ENCODE data around the gene CXXC5. TPM values are rescaled to one million over a fixed set of nuclear protein-coding genes. Genes with fewer than 3 reads are reported as not detected.

Gene CXXC5
- total RNA-seq, 1 experiment from 2014 or later = 57.2 TPM

DNA sequence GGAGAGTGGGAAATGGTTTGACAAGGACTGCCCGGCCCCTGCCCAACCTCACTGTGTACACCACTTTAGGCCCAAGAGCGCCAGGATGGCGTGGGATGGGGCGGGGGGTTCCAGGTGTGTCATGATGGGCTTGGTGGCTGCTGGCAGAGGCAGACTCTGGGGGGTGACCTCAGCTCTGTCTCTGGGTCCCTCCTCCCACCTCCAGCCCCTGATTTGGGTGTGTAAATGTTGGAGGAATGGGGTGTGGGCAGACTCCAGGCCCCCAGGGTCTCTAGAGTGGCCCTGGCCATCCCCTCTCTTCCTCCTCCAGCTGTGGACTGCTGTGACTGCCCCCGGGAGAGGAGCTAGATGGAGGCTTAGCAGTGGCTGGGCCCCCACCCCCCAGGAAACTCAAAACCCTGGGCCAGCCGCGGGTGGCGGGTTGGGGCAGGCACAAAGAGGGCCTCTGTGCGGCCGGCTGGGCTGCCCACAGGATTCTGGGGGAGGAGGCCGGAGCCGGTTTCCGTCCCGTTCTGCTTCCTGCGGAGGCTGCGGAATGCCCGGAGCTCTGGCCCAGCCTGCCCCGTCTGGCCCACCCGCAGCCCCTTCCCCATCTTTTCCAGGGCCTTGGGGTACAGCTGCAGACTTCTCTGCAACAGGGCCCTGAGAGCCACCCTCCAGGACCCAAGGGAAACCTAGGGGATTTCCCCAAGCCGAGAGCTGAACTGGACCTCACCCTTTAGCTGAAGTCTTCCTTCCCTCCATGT lies 23.1 kb downstream of the CXXC5 start:
- no TSS peak for BruUV-seq (replicated peaks)
- POLR2A ChIA-PET (ENCODE audit: low non-redundant PET) = no interaction called here

DNA sequence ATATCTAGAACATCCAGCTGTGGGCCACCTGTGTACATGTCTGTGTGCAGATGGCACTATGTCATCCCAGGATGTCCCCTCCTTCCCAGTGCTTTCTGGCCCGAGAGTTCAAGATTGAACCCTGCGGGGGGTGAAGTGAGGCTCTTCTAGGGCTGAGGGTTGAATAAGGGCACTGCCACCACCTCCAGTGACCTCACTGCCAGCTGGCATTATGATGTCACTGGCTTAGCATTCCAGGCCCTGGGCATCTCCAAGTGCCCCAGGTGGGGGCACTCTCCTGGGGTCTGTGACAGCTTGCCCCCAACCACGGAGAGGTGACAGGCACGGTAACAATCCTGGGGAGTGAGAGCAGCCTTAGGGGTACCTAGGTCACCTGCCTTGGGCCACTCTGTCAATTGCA lies 27.1 kb downstream of the CXXC5 start:
- no TSS peak for BruUV-seq (replicated peaks)

More for the DNA sequence above, 23.1 kb downstream of the CXXC5 start:
- no peak for DNase-seq (ENCODE audit: low spot score)
- no peaks in the 10 kb centered on the region for H3K27me3 ChIP-seq (replicated peaks; ENCODE audit: insufficient read depth, low read depth, low read length, poor library complexity)
- H3K27ac ChIP-seq (ENCODE audit: low read depth, low read length, poor library complexity, severe bottlenecking) = peak overlapping the region; percentile 59
- intact Hi-C loops (cut with micrococcal nuclease; ENCODE audit: unreplicated experiment) = no loop called here
- H3K9me3 ChIP-seq (ENCODE audit: low read depth, low read length, poor library complexity, severe bottlenecking) = no peaks in the 10 kb centered on the region
- H3K36me3 ChIP-seq (ENCODE audit: insufficient read depth, low read length, poor library complexity, severe bottlenecking) = no peaks in the 10 kb centered on the region
- CTCF ChIA-PET = no interaction called here
- peaks cover 42% of the 10 kb centered on the region for H3K4me1 ChIP-seq (ENCODE audit: insufficient read depth, low read length, poor library complexity, severe bottlenecking)
- TF ChIP-seq, protein P1, sequence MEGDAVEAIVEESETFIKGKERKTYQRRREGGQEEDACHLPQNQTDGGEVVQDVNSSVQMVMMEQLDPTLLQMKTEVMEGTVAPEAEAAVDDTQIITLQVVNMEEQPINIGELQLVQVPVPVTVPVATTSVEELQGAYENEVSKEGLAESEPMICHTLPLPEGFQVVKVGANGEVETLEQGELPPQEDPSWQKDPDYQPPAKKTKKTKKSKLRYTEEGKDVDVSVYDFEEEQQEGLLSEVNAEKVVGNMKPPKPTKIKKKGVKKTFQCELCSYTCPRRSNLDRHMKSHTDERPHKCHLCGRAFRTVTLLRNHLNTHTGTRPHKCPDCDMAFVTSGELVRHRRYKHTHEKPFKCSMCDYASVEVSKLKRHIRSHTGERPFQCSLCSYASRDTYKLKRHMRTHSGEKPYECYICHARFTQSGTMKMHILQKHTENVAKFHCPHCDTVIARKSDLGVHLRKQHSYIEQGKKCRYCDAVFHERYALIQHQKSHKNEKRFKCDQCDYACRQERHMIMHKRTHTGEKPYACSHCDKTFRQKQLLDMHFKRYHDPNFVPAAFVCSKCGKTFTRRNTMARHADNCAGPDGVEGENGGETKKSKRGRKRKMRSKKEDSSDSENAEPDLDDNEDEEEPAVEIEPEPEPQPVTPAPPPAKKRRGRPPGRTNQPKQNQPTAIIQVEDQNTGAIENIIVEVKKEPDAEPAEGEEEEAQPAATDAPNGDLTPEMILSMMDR (conservative IDR thresholded peaks at IDR 0.05; ENCODE audit: low read depth, low read length) = no peak
- no peak for TF ChIP-seq EZH2 (IDR thresholded peaks at IDR 0.05; ENCODE audit: borderline replicate concordance, low read depth, low read length, poor library complexity, severe bottlenecking)
- H3K4me3 ChIP-seq (ENCODE audit: low read depth, low read length, poor library complexity, severe bottlenecking) = no peak overlapping the region

DNA sequence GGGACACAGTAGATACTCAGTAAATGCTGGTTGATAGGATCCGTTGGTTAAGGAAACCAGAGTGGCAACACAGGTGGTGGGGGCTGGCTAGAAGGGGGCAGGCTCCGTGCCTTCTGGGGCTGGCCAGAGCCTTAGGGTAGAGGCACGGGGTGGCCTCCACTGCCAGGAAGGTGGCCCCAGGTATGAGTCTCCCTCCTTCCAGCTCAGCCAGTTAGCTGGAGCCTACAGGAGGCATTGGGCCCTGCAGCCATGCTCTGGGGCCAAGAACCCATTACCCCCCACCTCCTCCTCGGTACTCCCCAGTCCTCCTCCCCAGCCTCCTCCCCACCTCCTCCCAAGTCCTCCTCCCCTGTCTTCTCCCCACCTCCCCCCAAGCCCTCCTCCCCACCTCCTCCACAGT lies 27.7 kb downstream of the CXXC5 start:
- Histone ChIP-seq H3K27ac (ENCODE audit: low read depth, low read length, poor library complexity, severe bottlenecking) (peak overlapping the region; percentile 30), H3K9me3 (ENCODE audit: low read depth, low read length, poor library complexity, severe bottlenecking) (no peaks in the 10 kb centered on the region), H3K4me3 (ENCODE audit: low read depth, low read length, poor library complexity, severe bottlenecking) (no peak overlapping the region), H3K4me1 (ENCODE audit: insufficient read depth, low read length, poor library complexity, severe bottlenecking) (peaks cover 8% of the 10 kb centered on the region), H3K36me3 (ENCODE audit: insufficient read depth, low read length, poor library complexity, severe bottlenecking) (no peaks in the 10 kb centered on the region), H3K27me3 (replicated peaks; ENCODE audit: insufficient read depth, low read depth, low read length, poor library complexity) (no peaks in the 10 kb centered on the region)
- ChIA-PET CTCF (no interaction called here), POLR2A (ENCODE audit: low non-redundant PET) (no interaction called here)
- TF ChIP-seq, protein P1 (conservative IDR thresholded peaks at IDR 0.05; ENCODE audit: low read depth, low read length) = no peak
- TF ChIP-seq EZH2 (IDR thresholded peaks at IDR 0.05; ENCODE audit: borderline replicate concordance, low read depth, low read length, poor library complexity, severe bottlenecking) = no peak
- intact Hi-C loops (cut with micrococcal nuclease; ENCODE audit: unreplicated experiment) = no loop called here
- no TSS peak for BruUV-seq (replicated peaks)
- no peak for DNase-seq (ENCODE audit: low spot score)

More for the DNA sequence above, 27.1 kb downstream of the CXXC5 start:
- ChIA-PET POLR2A (ENCODE audit: low non-redundant PET) (no interaction called here), CTCF (interaction anchor here (0.6 kb wide), 1 partner anchor 91 kb away, joined by 3 read pairs; no protein-coding TSS in a partner anchor)
- Histone ChIP-seq H3K4me1 (ENCODE audit: insufficient read depth, low read length, poor library complexity, severe bottlenecking) (peaks cover 11% of the 10 kb centered on the region), H3K4me3 (ENCODE audit: low read depth, low read length, poor library complexity, severe bottlenecking) (no peak overlapping the region), H3K27ac (ENCODE audit: low read depth, low read length, poor library complexity, severe bottlenecking) (peak overlapping the region; percentile 30), H3K9me3 (ENCODE audit: low read depth, low read length, poor library complexity, severe bottlenecking) (no peaks in the 10 kb centered on the region), H3K27me3 (replicated peaks; ENCODE audit: insufficient read depth, low read depth, low read length, poor library complexity) (no peaks in the 10 kb centered on the region), H3K36me3 (ENCODE audit: insufficient read depth, low read length, poor library complexity, severe bottlenecking) (no peaks in the 10 kb centered on the region)
- intact Hi-C loops (cut with micrococcal nuclease; ENCODE audit: unreplicated experiment) = no loop called here
- DNase-seq (ENCODE audit: low spot score) = no peak
- TF ChIP-seq, protein P1 (conservative IDR thresholded peaks at IDR 0.05; ENCODE audit: low read depth, low read length) = no peak
- TF ChIP-seq EZH2 (IDR thresholded peaks at IDR 0.05; ENCODE audit: borderline replicate concordance, low read depth, low read length, poor library complexity, severe bottlenecking) = no peak
